ENCODE measurements around the gene PCDHGB7.
"Not testable (repeated sequence)": the region's sequence is repeated elsewhere in the genome, so short reads cannot be mapped to it uniquely, and the experiment has no call there.

Gene PCDHGB7

DNA sequence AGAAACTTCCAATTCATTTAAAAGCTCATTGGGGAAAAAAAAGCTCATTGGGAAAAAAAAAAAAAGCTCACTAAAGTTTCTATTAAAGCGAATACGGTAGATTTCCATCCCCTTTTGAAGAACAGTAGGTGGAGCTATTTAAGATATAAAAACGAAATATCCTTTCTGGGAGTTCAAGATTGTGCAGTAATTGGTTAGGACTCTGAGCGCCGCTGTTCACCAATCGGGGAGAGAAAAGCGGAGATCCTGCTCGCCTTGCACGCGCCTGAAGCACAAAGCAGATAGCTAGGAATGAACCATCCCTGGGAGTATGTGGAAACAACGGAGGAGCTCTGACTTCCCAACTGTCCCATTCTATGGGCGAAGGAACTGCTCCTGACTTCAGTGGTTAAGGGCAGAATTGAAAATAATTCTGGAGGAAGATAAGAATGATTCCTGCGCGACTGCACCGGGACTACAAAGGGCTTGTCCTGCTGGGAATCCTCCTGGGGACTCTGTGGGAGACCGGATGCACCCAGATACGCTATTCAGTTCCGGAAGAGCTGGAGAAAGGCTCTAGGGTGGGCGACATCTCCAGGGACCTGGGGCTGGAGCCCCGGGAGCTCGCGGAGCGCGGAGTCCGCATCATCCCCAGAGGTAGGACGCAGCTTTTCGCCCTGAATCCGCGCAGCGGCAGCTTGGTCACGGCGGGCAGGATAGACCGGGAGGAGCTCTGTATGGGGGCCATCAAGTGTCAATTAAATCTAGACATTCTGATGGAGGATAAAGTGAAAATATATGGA, 13.0 kb downstream of the PCDHGB7 start, which contains the start of gene PCDHGA12:
PCDHGA12 (plus strand) TSS at position 176 of the 782 bp plus-strand sequence; CDS start at position 429, 253 bp downstream.
- no peak for DNase-seq (ENCODE audit: low read depth, low spot score)

DNA sequence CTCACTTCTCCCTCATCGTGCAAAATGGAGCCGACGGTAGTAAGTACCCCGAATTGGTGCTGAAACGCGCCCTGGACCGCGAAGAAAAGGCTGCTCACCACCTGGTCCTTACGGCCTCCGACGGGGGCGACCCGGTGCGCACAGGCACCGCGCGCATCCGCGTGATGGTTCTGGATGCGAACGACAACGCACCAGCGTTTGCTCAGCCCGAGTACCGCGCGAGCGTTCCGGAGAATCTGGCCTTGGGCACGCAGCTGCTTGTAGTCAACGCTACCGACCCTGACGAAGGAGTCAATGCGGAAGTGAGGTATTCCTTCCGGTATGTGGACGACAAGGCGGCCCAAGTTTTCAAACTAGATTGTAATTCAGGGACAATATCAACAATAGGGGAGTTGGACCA, 13.8 kb downstream of the PCDHGB7 start:
- no peak for DNase-seq (ENCODE audit: low read depth, low spot score)

- DNase-seq (ENCODE audit: low read depth, low spot score) = not testable (repeated sequence)
Measured at GRCh38 chr5:141432308-141432707, 14.8 kb downstream of the PCDHGB7 start.

- not testable (repeated sequence) for DNase-seq (ENCODE audit: low read depth, low spot score)
Measured at GRCh38 chr5:141432726-141433125, 15.2 kb downstream of the PCDHGB7 start.

- no peak for DNase-seq (ENCODE audit: low read depth, low spot score)
Measured at GRCh38 chr5:141434006-141434405, 16.5 kb downstream of the PCDHGB7 start.

DNA sequence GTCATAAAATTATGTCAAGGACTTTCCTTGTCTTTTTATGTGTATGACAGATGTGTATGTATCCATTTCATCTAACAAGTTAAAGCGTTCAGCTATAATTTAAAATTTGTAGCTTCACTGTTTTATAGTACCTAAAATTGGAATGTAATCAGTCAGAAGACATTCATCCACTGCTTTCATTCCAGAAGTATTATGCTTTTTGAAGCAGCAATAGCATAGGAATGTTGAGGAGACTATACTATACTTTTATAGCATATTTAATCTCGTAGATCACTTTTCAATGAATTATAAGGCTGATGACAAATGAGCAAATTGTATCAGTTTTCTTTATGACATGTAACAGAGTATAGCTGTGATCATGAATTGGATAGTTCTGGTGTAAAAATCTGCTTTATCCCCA, 19.7 kb downstream of the PCDHGB7 start:
- no peak for DNase-seq (ENCODE audit: low read depth, low spot score)

DNA sequence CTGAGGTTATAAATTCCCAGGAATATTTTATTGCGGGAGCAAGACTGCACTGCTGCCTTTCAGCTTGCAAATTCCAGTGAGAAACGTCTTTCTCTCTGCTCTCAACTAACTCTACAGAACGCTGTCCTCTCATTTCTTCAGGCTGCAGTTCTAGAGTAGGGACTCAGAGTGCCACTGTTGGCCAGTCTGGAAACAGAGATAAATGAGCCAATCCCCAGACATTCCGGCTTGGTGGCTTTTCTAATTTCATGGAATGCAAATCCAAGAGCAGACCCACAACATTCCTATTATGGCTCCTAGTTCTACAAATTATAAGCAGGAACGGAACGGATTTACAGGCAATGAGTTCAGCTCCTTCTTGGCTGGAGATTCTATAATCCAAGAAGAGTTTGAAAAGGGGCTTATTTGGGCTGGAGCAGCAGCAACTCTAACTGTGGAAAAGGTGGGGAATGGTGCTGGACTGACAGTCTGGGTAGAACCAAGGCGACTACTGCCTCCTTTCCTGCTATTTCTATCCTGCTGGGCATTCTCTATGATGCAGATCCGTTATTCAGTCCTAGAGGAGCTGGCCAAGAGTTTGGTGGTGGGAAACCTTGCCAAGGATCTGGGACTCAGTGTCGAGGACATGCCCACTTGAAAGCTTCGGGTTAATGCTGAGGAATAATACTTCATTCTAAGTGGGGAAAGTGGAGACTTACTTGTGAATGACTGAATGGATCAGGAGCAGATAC, 22.1 kb downstream of the PCDHGB7 start:
- no peak for DNase-seq (ENCODE audit: low read depth, low spot score)

GRCh38 chr5:141440341-141440740, 22.9 kb downstream of the PCDHGB7 start:
- DNase-seq (ENCODE audit: low read depth, low spot score) = no peak

DNA sequence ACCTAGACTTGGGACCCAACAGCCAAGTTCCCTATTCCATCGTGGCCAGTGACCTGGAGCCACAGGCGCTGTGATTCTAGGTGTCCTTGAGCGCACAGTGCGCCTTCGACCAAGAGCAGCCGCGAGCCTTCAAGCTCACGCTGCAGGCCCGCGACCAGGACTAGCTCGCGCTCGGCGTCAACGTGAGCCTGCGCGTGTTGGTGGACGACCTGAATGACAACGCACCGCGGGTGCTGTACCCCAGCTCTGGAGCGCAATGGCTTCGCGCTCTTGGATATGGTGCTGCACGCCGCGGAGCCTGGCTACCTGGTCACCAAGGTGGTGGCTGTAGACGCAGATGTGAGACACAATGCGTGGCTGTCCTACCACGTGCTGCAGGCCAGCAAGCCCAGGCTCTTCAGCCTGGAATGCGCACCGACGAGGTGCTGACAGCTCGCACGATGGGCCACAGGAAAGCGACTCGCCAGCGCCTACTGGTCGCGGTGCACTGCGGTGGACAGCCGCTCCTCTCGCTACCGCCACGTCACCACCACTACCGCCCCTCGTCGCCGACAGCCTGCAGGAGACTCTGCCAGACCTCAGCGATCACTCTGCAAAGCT, 24.2 kb downstream of the PCDHGB7 start:
- DNase-seq (ENCODE audit: low read depth, low spot score) = no peak

DNA sequence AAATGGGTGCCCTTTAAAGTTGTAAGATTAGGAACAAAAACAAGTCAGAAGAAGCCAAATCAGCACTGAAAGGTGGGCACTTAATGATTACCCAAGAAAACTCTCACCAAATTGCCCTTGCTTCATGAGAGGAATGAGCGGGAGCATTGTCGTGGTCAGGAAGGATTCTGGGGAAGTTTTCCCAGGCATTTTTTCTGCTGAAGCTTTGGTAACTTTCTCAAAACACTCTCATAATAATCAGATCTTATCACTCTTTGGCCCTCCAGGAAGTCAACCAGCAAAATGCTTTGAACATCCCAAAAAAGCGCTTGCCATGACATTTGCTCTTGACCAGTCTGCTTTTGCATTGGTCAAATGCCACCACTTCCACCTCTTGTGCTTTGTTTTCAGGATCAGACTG, 47.9 kb downstream of the PCDHGB7 start:
- no peak for DNase-seq (ENCODE audit: low read depth, low spot score)

Measured in smooth muscle cell of the brain vasculature (primary cell).